Esophagus squamous epithelium (tissue), 4 donors: ENCODE data around the gene AGBL1.

Source experiments
- CTCF ChIP-seq, 6 experiments: fragments of 450-650 bp in 4 of 6; fragments of 200-600 bp in 2 of 6; sonication (generic) in 2 of 6; IDR thresholded peaks; one replicate each; pipeline ENCODE4 v1.5.1; 2016 to 2019; ENCODE audit warnings: antibody characterized with exemption in 6 of 6, mild to moderate bottlenecking in 4 of 6, moderate library complexity in 4 of 6
- POLR2A ChIP-seq, 4 donors: fragments of 450-650 bp; IDR thresholded peaks; one replicate each; pipeline ENCODE4 v1.6.1; 2017; ENCODE audit warnings: antibody characterized with exemption in 4 of 4, mild to moderate bottlenecking in 4 of 4, moderate library complexity in 3 of 4

- TF ChIP-seq CTCF (IDR thresholded peaks at IDR 0.05) = no peak
- TF ChIP-seq POLR2A (IDR thresholded peaks at IDR 0.05) = no peak
Observed at GRCh38 chr15:86538141-86538540, 458.5 kb downstream of the AGBL1 start.
